H1 (cell line): ENCODE measurements around the gene TSEN54. TPM values are rescaled to one million over a fixed set of nuclear protein-coding genes. Genes with fewer than 3 reads are reported as not detected.

Source experiments
- BACH1 ChIP-seq: IDR thresholded peaks from 2 replicates; pipeline ENCODE4 v1.6.1; 2012; ENCODE audit warnings: low read length, improper control_type of control experiment
- CHD7 ChIP-seq: fragments of 300-600 bp; sonication (generic); IDR thresholded peaks from 2 replicates; pipeline ENCODE4 v1.7.1; 2012; ENCODE audit warnings: low read length, moderate library complexity, mild to moderate bottlenecking, inconsistent platforms; ENCODE audit not compliant: insufficient replicate concordance
- CTBP2 ChIP-seq: IDR thresholded peaks from 2 replicates; pipeline ENCODE4 v1.7.0; 2011; ENCODE audit warnings: borderline replicate concordance, mild to moderate bottlenecking, moderate library complexity, mixed read lengths, low read length; ENCODE audit not compliant: insufficient read depth, insufficient read length
- MAFK ChIP-seq: IDR thresholded peaks from 2 replicates; pipeline ENCODE4 v1.6.1; 2012; ENCODE audit warnings: low read depth, mild to moderate bottlenecking, improper control_type of control experiment, low read length
- SAP30 ChIP-seq: fragments of 300-600 bp; sonication (generic); IDR thresholded peaks from 2 replicates; pipeline ENCODE4 v1.7.1; 2012; ENCODE audit warnings: low read length, moderate library complexity, mild to moderate bottlenecking, inconsistent platforms; ENCODE audit not compliant: insufficient read depth, insufficient replicate concordance
- polyA plus RNA-seq, 7 experiments: library from polyadenylated mRNA; depleted of rRNA in 3 of 7; stranded (reverse) in 5 of 7; unstranded in 2 of 7; fragments of >200 nt in 5 of 7; fragments of 200-250 nt in 2 of 7; gene quantifications; 1 replicate in 5 of 7; 2 replicates in 1 of 7; 4 replicates in 1 of 7; pipeline versions ENCODE4 v1.2.1 to v1.2.3, GENCODE V29; 2011 to 2013; ENCODE audit warnings: missing spikeins in 2 of 7, mixed read lengths in 2 of 7
- total RNA-seq: library from RNA; stranded (reverse); fragmentation: NEBNext Ultra II Directional; extraction: Animal tissue kit (Norgen Biotek cat#: 25700); gene quantifications from 2 replicates; pipeline ENCODE4 v1.2.1, GENCODE V29; 2021

The TSEN54 gene
- total and polyA plus RNA-seq, 2 of the 8 experiments (the other 6 are each of a cell fraction or from before 2014, with no cell fraction given): 43.6 to 60.3 TPM

DNA sequence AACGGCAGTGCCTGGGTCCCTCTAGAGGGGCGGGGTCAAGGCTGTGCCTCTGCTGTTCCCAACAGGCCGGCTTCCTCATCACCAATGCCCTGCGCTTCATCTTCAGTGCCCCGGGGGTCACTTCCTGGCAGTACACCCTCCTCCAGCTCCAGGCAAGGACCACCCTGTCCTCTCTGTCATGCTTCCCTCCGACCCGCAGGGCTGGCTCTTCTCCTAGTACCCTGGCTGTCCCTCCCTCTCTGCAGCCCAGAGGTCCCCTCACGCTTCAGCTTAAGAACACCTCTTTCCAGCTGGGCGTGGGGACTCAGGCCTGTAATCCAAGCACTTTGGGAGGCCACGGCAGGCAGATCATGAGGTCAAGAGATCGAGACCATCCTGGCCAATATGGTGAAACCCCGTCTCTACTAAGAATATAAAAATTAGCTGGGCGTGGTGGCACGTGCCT is 26.8 kb upstream of the TSEN54 start (continued):
- no peak for TF ChIP-seq CTBP2
- TF ChIP-seq SAP30: no peak
- TF ChIP-seq MAFK: no peak
- no peak for TF ChIP-seq CHD7
- TF ChIP-seq BACH1: no peak
